HepG2 (cell line): ENCODE results near the gene UNC79.

Experiments used
- ARNTL ChIP-seq: sonication (generic); formaldehyde crosslinking; IDR thresholded peaks from 2 replicates; pipeline ENCODE4 v1.4.0; 2020; ENCODE audit warnings: mild to moderate bottlenecking, missing genetic modification reagents
- ATF6 ChIP-seq: sonication (generic); formaldehyde crosslinking; conservative IDR thresholded peaks from 2 replicates; pipeline ENCODE4 v1.4.0; 2020; ENCODE audit warnings: missing genetic modification reagents
- CTCF ChIP-seq: sonication (generic); formaldehyde crosslinking; IDR thresholded peaks from 2 replicates; pipeline ENCODE4 v1.5.0; 2020; ENCODE audit warnings: mild to moderate bottlenecking, missing genetic modification reagents, moderate library complexity
- EP300 ChIP-seq, 3 experiments: sonication (generic) in 1 of 3; formaldehyde crosslinking in 1 of 3; IDR thresholded peaks; 2 replicates each; pipeline versions ENCODE4 v1.5.1 to v1.6.1; 2011 to 2020; ENCODE audit warnings: low read depth in 2 of 3, low read length in 2 of 3, borderline replicate concordance in 1 of 3, improper control_type of control experiment in 1 of 3, mild to moderate bottlenecking in 1 of 3, missing genetic modification reagents in 1 of 3, moderate library complexity in 1 of 3
- HMG20A ChIP-seq: IDR thresholded peaks from 2 replicates; pipeline ENCODE4 v1.6.1; 2016; ENCODE audit warnings: borderline replicate concordance
- HNF4A ChIP-seq: sonication (generic); formaldehyde crosslinking; IDR thresholded peaks from 2 replicates; pipeline ENCODE4 v1.4.0; 2020; ENCODE audit warnings: missing genetic modification reagents
- POLR2A ChIP-seq, 2 experiments: IDR thresholded peaks; 2 replicates each; pipeline ENCODE4 v1.6.1; 2011; ENCODE audit warnings: low read depth in 2 of 2, low read length in 2 of 2, mild to moderate bottlenecking in 1 of 2, moderate library complexity in 1 of 2; ENCODE audit not compliant: insufficient read depth in 1 of 2
- RFXANK ChIP-seq: IDR thresholded peaks from 2 replicates; pipeline ENCODE4 v1.6.1; 2016
- SP140L ChIP-seq: sonication (generic); formaldehyde crosslinking; IDR thresholded peaks from 2 replicates; pipeline ENCODE4 v1.4.0; 2020; ENCODE audit warnings: missing genetic modification reagents, borderline replicate concordance
- TEAD2 ChIP-seq: sonication (generic); formaldehyde crosslinking; IDR thresholded peaks from 2 replicates; pipeline ENCODE4 v1.9.0; 2021; ENCODE audit warnings: missing genetic modification reagents
- ZNF18 ChIP-seq: sonication (generic); formaldehyde crosslinking; IDR thresholded peaks from 2 replicates; pipeline ENCODE4 v1.8.0; 2022; ENCODE audit warnings: mild to moderate bottlenecking, missing genetic modification reagents; ENCODE audit not compliant: insufficient replicate concordance
- ZNF724P ChIP-seq: sonication (generic); formaldehyde crosslinking; IDR thresholded peaks from 2 replicates; pipeline ENCODE4 v1.8.0; 2022; ENCODE audit warnings: missing genetic modification reagents, borderline replicate concordance

GRCh38 chr14:93736378-93737014, 305.8 kb downstream of the UNC79 start:
- TF ChIP-seq EP300 (IDR thresholded peaks at IDR 0.05; ENCODE audit: low read depth in 2 of 2, low read length in 2 of 2): no peak
- TF ChIP-seq EP300 (CRISPR knock-in tag; IDR thresholded peaks at IDR 0.05; ENCODE audit: borderline replicate concordance): no peak
- TF ChIP-seq POLR2A (IDR thresholded peaks at IDR 0.05; ENCODE audit: insufficient read depth in 1 of 2, low read depth in 2 of 2, low read length in 2 of 2): no peak
- TF ChIP-seq ATF6: no peak
- no peak for TF ChIP-seq HMG20A (CRISPR knock-in tag)
- no peak for TF ChIP-seq ARNTL (CRISPR knock-in tag)
- TF ChIP-seq CTCF (CRISPR knock-in tag): peak; percentile 73
- TF ChIP-seq ZNF18: no peak
- no peak for TF ChIP-seq TEAD2 (CRISPR knock-in tag)
- TF ChIP-seq SP140L: no peak
- TF ChIP-seq HNF4A (CRISPR knock-in tag): no peak
- no peak for TF ChIP-seq ZNF724P (CRISPR knock-in tag)
- no peak for TF ChIP-seq RFXANK
